Measurements from ENCODE around the gene ELAVL1. TPM values are rescaled to one million over a fixed set of nuclear protein-coding genes. Genes with fewer than 3 reads are reported as not detected.

The ELAVL1 gene
- total RNA-seq, 4 donors from 2014 or later, result 14.1 to 71.7 (median 39.3) TPM

DNA sequence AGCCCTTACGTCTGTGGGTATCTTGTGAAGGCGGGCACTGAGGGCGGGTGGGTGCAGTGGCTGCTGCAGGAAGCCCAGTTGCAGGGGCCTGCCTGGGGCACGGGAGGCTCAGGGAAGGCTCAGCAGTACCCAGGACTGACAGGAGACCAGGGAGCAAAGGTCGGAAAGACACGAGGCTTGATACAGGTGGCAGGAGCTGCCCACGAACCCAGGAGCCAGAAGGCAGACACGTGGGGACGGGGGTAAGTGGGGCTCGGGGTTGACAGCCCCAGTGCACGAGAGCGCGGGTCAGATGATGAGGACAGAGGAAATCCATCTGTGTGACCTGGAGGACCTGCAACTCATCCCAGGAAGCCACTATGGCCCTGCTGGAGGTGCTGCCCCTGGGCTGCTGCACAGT is 25.3 kb downstream of the ELAVL1 start:
- Histone ChIP-seq H3K4me3 (no peak overlapping the region), H3K27me3 (no peaks in the 10 kb centered on the region), H3K27ac (no peak overlapping the region), H3K9me3 (no peaks in the 10 kb centered on the region), H3K36me3 (no peaks in the 10 kb centered on the region), H3K4me1 (no peaks in the 10 kb centered on the region)
- intact Hi-C loops (cut with DNase I; ENCODE audit: low total_unique reads), result no loop called here
- no peak for TF ChIP-seq POLR2A (IDR thresholded peaks at IDR 0.05)
- TF ChIP-seq, protein P1, sequence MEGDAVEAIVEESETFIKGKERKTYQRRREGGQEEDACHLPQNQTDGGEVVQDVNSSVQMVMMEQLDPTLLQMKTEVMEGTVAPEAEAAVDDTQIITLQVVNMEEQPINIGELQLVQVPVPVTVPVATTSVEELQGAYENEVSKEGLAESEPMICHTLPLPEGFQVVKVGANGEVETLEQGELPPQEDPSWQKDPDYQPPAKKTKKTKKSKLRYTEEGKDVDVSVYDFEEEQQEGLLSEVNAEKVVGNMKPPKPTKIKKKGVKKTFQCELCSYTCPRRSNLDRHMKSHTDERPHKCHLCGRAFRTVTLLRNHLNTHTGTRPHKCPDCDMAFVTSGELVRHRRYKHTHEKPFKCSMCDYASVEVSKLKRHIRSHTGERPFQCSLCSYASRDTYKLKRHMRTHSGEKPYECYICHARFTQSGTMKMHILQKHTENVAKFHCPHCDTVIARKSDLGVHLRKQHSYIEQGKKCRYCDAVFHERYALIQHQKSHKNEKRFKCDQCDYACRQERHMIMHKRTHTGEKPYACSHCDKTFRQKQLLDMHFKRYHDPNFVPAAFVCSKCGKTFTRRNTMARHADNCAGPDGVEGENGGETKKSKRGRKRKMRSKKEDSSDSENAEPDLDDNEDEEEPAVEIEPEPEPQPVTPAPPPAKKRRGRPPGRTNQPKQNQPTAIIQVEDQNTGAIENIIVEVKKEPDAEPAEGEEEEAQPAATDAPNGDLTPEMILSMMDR (IDR thresholded peaks at IDR 0.05), result no peak
- no peak for DNase-seq

DNA sequence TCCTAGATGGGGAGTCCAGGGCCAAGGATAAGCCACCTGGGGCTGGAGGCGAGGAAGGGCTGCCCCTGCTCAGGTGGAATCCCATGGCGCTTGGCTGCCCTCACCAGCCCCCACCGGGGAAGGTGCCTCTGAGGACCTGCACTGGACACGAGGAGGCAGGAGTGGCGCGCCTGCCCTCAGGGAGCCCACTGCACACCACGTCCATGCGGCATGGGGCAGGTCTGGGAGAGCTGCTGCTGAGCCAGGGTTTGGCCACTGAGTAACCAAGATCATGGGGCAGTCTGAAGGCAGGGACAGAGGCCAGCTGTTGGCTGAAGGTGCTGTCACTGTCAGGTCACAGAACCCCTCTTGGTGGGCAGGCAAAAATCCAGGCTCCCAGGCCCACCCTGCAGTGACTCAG is 25.9 kb downstream of the ELAVL1 start:
- H3K27ac ChIP-seq, result no peak overlapping the region
- no peak overlapping the region for H3K4me3 ChIP-seq
- TF ChIP-seq, protein P1 (IDR thresholded peaks at IDR 0.05), result no peak
- no peak for TF ChIP-seq POLR2A (IDR thresholded peaks at IDR 0.05)
- H3K27me3 ChIP-seq, result no peaks in the 10 kb centered on the region
- H3K4me1 ChIP-seq, result no peaks in the 10 kb centered on the region
- no peak for DNase-seq
- H3K9me3 ChIP-seq, result no peaks in the 10 kb centered on the region
- no peaks in the 10 kb centered on the region for H3K36me3 ChIP-seq
- intact Hi-C loops (cut with DNase I; ENCODE audit: low total_unique reads), result no loop called here

DNA sequence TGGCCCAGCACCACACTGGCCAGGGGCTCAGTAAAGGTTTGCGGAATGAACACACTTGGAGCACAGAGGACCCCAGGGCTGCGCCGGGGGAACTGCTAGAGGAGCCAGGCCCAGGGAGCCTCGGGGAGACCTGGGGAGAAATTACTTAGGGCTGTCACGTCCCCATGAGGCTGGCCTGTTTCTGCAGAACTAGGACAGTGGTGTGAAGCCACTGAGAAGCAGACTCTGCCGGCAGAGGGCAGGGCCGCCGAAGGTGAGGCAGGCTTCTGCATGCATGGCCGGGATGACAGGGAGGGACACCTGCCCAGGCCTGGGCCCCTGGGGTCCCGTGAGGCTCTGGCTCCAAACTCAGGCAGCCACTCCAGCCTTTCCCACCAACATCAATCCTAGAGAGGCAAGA is 26.4 kb downstream of the ELAVL1 start:
- no peak overlapping the region for H3K27ac ChIP-seq
- H3K36me3 ChIP-seq, result no peaks in the 10 kb centered on the region
- H3K27me3 ChIP-seq, result no peaks in the 10 kb centered on the region
- no peak overlapping the region for H3K4me3 ChIP-seq
- intact Hi-C loops (cut with DNase I; ENCODE audit: low total_unique reads), result no loop called here
- TF ChIP-seq, protein P1 (IDR thresholded peaks at IDR 0.05), result no peak
- TF ChIP-seq POLR2A (IDR thresholded peaks at IDR 0.05), result no peak
- H3K4me1 ChIP-seq, result no peaks in the 10 kb centered on the region
- no peak for DNase-seq
- H3K9me3 ChIP-seq, result no peaks in the 10 kb centered on the region

DNA sequence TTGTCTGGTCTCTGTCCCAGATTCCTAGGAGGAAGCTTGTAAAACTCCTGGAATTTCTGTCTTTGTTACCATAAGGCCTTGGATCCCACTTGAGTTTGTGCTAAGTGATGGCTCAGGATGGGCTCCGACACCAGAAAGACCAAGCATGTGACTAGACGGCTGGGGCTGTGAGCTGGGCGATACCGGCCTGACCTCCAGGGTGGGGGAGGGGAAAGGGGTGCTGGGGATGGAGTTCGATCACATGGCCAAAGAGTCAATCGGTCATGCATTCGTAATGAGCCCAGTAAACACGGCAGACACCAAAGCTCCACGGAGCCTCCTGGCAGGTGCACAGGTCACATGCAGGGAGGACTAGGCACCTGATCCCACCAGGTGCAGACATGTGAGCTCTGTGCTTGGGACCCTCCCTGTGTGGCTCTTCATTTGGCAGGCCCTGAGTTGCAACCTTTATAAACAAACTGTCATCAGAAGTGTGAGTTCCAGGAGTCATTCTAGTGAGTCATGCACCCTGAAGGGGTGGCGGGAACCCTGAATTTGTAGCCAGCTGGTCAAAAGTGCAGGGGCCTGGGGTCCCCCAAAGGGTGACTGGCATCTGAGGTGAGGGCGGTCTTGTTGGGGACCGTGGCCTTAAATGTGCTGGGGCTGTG is 27.1 kb downstream of the ELAVL1 start:
- Histone ChIP-seq H3K4me1 (no peaks in the 10 kb centered on the region), H3K9me3 (no peaks in the 10 kb centered on the region), H3K4me3 (no peak overlapping the region), H3K36me3 (no peaks in the 10 kb centered on the region), H3K27ac (no peak overlapping the region), H3K27me3 (no peaks in the 10 kb centered on the region)
- no peak for DNase-seq
- intact Hi-C loops (cut with DNase I; ENCODE audit: low total_unique reads), result no loop called here
- no peak for TF ChIP-seq POLR2A (IDR thresholded peaks at IDR 0.05)
- TF ChIP-seq, protein P1 (IDR thresholded peaks at IDR 0.05), result no peak

DNA sequence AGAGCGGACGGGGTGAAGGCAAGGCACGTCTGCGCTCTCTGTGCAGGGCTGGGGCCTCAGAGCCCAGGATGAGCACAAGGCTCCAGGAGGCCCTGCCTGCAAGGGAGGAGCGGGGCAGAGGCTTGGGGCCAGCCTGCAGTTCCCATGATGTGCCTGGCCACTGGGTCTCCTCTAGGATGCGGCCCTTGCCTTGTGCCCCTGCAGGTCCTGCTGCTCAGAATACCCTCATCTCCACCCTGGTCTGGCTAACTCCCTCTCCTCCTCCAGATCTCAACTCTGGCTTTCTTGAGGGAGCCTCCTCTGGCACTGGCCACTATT is 27.8 kb downstream of the ELAVL1 start:
- no peak overlapping the region for H3K4me3 ChIP-seq
- H3K9me3 ChIP-seq, result no peaks in the 10 kb centered on the region
- no peak for TF ChIP-seq POLR2A (IDR thresholded peaks at IDR 0.05)
- no peak overlapping the region for H3K27ac ChIP-seq
- no peaks in the 10 kb centered on the region for H3K4me1 ChIP-seq
- H3K27me3 ChIP-seq, result no peaks in the 10 kb centered on the region
- no peaks in the 10 kb centered on the region for H3K36me3 ChIP-seq
- intact Hi-C loops (cut with DNase I; ENCODE audit: low total_unique reads), result no loop called here
- DNase-seq, result no peak
